T-cell (primary cell): Measurements from ENCODE around the gene PDZRN3. TPM values are rescaled to one million over a fixed set of nuclear protein-coding genes. Genes with fewer than 3 reads are reported as not detected.

Experiments
- ATAC-seq, 4 experiments: fragments of 200-7000 bp in 3 of 4; fragments of 150-1000 bp in 1 of 4; cut with Tn5 transposase; replicated peaks in 1 of 4; 1 replicate in 3 of 4; 2 replicates in 1 of 4; pipeline ENCODE4 v1.10.0; 2021; ENCODE audit warnings: moderate library complexity in 3 of 4, mild to moderate bottlenecking in 2 of 4, moderate number of reproducible peaks in 1 of 4
- CTCF ChIA-PET, 2 donors: fragments of 300-600 bp; sonication (Branson Sonifier 250); formaldehyde crosslinking; loops; one replicate each; lab custom pipeline; 2022; ENCODE audit warnings: antibody characterized with exemption in 2 of 2; lab: Charles Lee
- POLR2A ChIA-PET, 2 donors: fragments of 300-600 bp; sonication (Branson Sonifier 250); formaldehyde crosslinking; loops; one replicate each; lab custom pipeline; 2022; ENCODE audit warnings: antibody characterized with exemption in 2 of 2; lab: Charles Lee
- DNase-seq, 35 experiments: peaks; one replicate each; pipeline versions ENCODE4 v3.0.0 to v3.0.0-alpha.2; 2013 to 2023
- H3K27ac ChIP-seq: one replicate; pipeline ENCODE4 v1.5.1; 2013; ENCODE audit warnings: low read length
- H3K27me3 ChIP-seq, 2 experiments: replicated peaks in 1 of 2; 1 replicate in 1 of 2; 2 replicates in 1 of 2; pipeline versions ENCODE4 v1.6.1 to v1.7.0; 2013; ENCODE audit warnings: low read length in 1 of 2, mixed read lengths in 1 of 2; ENCODE audit not compliant: control insufficient read depth in 2 of 2, insufficient read depth in 2 of 2; ENCODE audit errors: extremely low read depth in 1 of 2
- H3K36me3 ChIP-seq, 2 donors: 1 replicate in 1 of 2; 2 replicates in 1 of 2; pipeline versions ENCODE4 v1.6.1 to v1.7.0; 2013; ENCODE audit warnings: low read length in 1 of 2; ENCODE audit not compliant: control insufficient read depth in 2 of 2, insufficient read depth in 1 of 2; ENCODE audit errors: extremely low read depth in 1 of 2
- H3K4me1 ChIP-seq, 2 experiments: 1 replicate in 1 of 2; 2 replicates in 1 of 2; pipeline versions ENCODE4 v1.6.1 to v1.7.0; 2013; ENCODE audit warnings: low read length in 2 of 2, mixed read lengths in 1 of 2; ENCODE audit not compliant: insufficient read depth in 2 of 2, control insufficient read depth in 1 of 2; ENCODE audit errors: extremely low read depth in 1 of 2
- H3K4me3 ChIP-seq, 2 donors: 1 replicate in 1 of 2; 2 replicates in 1 of 2; pipeline versions ENCODE4 v1.5.1 to v1.7.0; 2013; ENCODE audit warnings: mild to moderate bottlenecking in 2 of 2, low read length in 1 of 2, moderate library complexity in 1 of 2; ENCODE audit not compliant: control insufficient read depth in 1 of 2; ENCODE audit errors: extremely low read depth in 1 of 2
- H3K9me3 ChIP-seq: 2 replicates; pipeline ENCODE4 v1.7.0; 2013
- H3K27ac Mint-ChIP-seq, 2 donors: one replicate each; pipeline ENCODE4 v1.8.0; 2020 to 2021; ENCODE audit warnings: mild to moderate bottlenecking in 2 of 2, mixed read lengths in 2 of 2
- H3K27me3 Mint-ChIP-seq, 2 donors: one replicate each; pipeline ENCODE4 v1.8.0; 2021 to 2022; ENCODE audit warnings: mixed read lengths in 2 of 2
- H3K36me3 Mint-ChIP-seq: one replicate; pipeline ENCODE4 v1.8.0; 2021; ENCODE audit warnings: mixed read lengths
- H3K4me1 Mint-ChIP-seq, 3 donors: one replicate each; pipeline ENCODE4 v1.8.0; 2020 to 2022; ENCODE audit warnings: mixed read lengths in 3 of 3, mild to moderate bottlenecking in 1 of 3
- H3K4me3 Mint-ChIP-seq, 3 donors: one replicate each; pipeline ENCODE4 v1.8.0; 2020 to 2022; ENCODE audit warnings: mild to moderate bottlenecking in 3 of 3, mixed read lengths in 3 of 3, moderate library complexity in 3 of 3
- H3K9me3 Mint-ChIP-seq, 3 donors: one replicate each; pipeline ENCODE4 v1.8.0; 2020 to 2022; ENCODE audit warnings: mixed read lengths in 3 of 3
- WGBS: methylation state at CpG from one replicate; pipeline ENCODE4 v1.1.5; 2013; ENCODE audit warnings: missing lambda C conversion rate; ENCODE audit not compliant: insufficient coverage; 5-methylcytosine and 5-hydroxymethylcytosine counted together
- total RNA-seq, 35 experiments: library from RNA in 6 of 35; stranded (reverse) in 6 of 35; fragments of 120-200 nt in 1 of 35; gene quantifications; one replicate each; pipeline versions ENCODE4 v1.2.1 to v1.2.4 and lab custom pipeline; 2013 to 2026

The PDZRN3 gene
- total RNA-seq, 5 donors from 2014 or later (not counting 1 experiment from before 2014, with no cell fraction given), result 0.16 to 0.73 (median 0.18) TPM; not detected in 2

- no peak overlapping the region for H3K4me3 ChIP-seq
- no peaks in the 10 kb centered on the region for H3K9me3 ChIP-seq
- 52% methylated on average over 2 of the region's 7 CpGs for WGBS
- H3K27ac ChIP-seq, result no peak overlapping the region
- no peak for DNase-seq
- no peaks in the 10 kb centered on the region for H3K4me1 ChIP-seq
- ATAC-seq, result no peak
- H3K36me3 ChIP-seq, result no peaks in the 10 kb centered on the region
- Mint-ChIP-seq H3K4me3 (no peak overlapping the region), H3K27ac (no peak overlapping the region), H3K9me3 (peaks cover 0 to 3% (median 0%) of the 10 kb centered on the region in 3 donors), H3K36me3 (no peaks in the 10 kb centered on the region), H3K27me3 (peaks cover 0 to 3% of the 10 kb centered on the region in 2 donors), H3K4me1 (no peaks in the 10 kb centered on the region)
- ChIA-PET POLR2A (no interaction called here), CTCF (no interaction called here)
- H3K27me3 ChIP-seq, result no peaks in the 10 kb centered on the region
These were observed 74.7 kb downstream of the PDZRN3 start for GRCh38 chr3:73550032-73550431.

GRCh38 chr3:73549051-73549600 lies 75.6 kb downstream of the PDZRN3 start:
- no peaks in the 10 kb centered on the region for H3K27me3 ChIP-seq
- H3K27me3 Mint-ChIP-seq, result peaks cover 0 to 3% of the 10 kb centered on the region in 2 donors
- H3K36me3 Mint-ChIP-seq, result no peaks in the 10 kb centered on the region
- no peak overlapping the region for H3K27ac ChIP-seq
- H3K4me3 Mint-ChIP-seq, result no peak overlapping the region
- 63% methylated on average over 3 of the region's 9 CpGs for WGBS
- no peaks in the 10 kb centered on the region for H3K4me1 Mint-ChIP-seq
- ChIA-PET POLR2A (no interaction called here), CTCF (no interaction called here)
- no peak for ATAC-seq
- no peak overlapping the region for H3K27ac Mint-ChIP-seq
- H3K4me3 ChIP-seq, result no peak overlapping the region
- H3K36me3 ChIP-seq, result no peaks in the 10 kb centered on the region
- no peak for DNase-seq
- no peaks in the 10 kb centered on the region for H3K4me1 ChIP-seq
- H3K9me3 ChIP-seq, result no peaks in the 10 kb centered on the region
- peaks cover 0 to 3% (median 0%) of the 10 kb centered on the region in 3 donors for H3K9me3 Mint-ChIP-seq

- Mint-ChIP-seq H3K27me3 (peaks cover 0 to 3% of the 10 kb centered on the region in 2 donors), H3K36me3 (no peaks in the 10 kb centered on the region), H3K4me3 (no peak overlapping the region), H3K27ac (no peak overlapping the region), H3K4me1 (no peaks in the 10 kb centered on the region), H3K9me3 (peaks cover 0 to 3% (median 0%) of the 10 kb centered on the region in 3 donors)
- Histone ChIP-seq H3K36me3 (no peaks in the 10 kb centered on the region), H3K9me3 (no peaks in the 10 kb centered on the region), H3K27ac (no peak overlapping the region), H3K27me3 (no peaks in the 10 kb centered on the region), H3K4me1 (no peaks in the 10 kb centered on the region), H3K4me3 (no peak overlapping the region)
- CTCF ChIA-PET, result no interaction called here
- POLR2A ChIA-PET, result no interaction called here
- no peak for DNase-seq
- no peak for ATAC-seq
- 83% methylated on average over 2 of the region's 3 CpGs for WGBS
These were observed 76.3 kb downstream of the PDZRN3 start for GRCh38 chr3:73548436-73548835.

GRCh38 chr3:73547427-73548248 lies 77.1 kb downstream of the PDZRN3 start:
- CTCF ChIA-PET, result interaction anchor here in 1 of 2 donors (0.6 kb wide), 1 partner anchor 40 kb away, joined by 3 read pairs; no protein-coding TSS in a partner anchor
- no peaks in the 10 kb centered on the region for H3K36me3 Mint-ChIP-seq
- no peaks in the 10 kb centered on the region for H3K9me3 ChIP-seq

GRCh38 chr3:73546961-73547360 lies 77.8 kb downstream of the PDZRN3 start:
- WGBS, result 57% methylated on average over 2 of the region's 3 CpGs
- CTCF ChIA-PET, result interaction anchor here in 1 of 2 donors (0.6 kb wide), 1 partner anchor 39 kb away, joined by 3 read pairs; no protein-coding TSS in a partner anchor

More at GRCh38 chr3:73547427-73548248, 77.1 kb downstream of the PDZRN3 start:
- Mint-ChIP-seq H3K4me3 (no peak overlapping the region), H3K9me3 (peaks cover 0 to under 1% (median 0%) of the 10 kb centered on the region in 3 donors), H3K27ac (no peak overlapping the region), H3K4me1 (no peaks in the 10 kb centered on the region), H3K27me3 (peaks cover 3% of the 10 kb centered on the region in 2 donors)
- H3K27ac ChIP-seq, result no peak overlapping the region
- POLR2A ChIA-PET, result no interaction called here
- no peaks in the 10 kb centered on the region for H3K27me3 ChIP-seq
- H3K36me3 ChIP-seq, result no peaks in the 10 kb centered on the region
- ATAC-seq, result no peak
- H3K4me3 ChIP-seq, result no peak overlapping the region
- no peaks in the 10 kb centered on the region for H3K4me1 ChIP-seq
- WGBS, result 86% methylated on average over 4 of the region's 11 CpGs
- no peak for DNase-seq

GRCh38 chr3:73543412-73543811 lies 81.3 kb downstream of the PDZRN3 start:
- no peaks in the 10 kb centered on the region for H3K9me3 ChIP-seq
- peaks cover 3 to 7% of the 10 kb centered on the region in 2 donors for H3K27me3 Mint-ChIP-seq
- POLR2A ChIA-PET, result no interaction called here
- CTCF ChIA-PET, result no interaction called here
- no peaks in the 10 kb centered on the region for H3K36me3 Mint-ChIP-seq
- no peak for DNase-seq
- no peak overlapping the region for H3K27ac Mint-ChIP-seq
- no peak overlapping the region for H3K4me3 ChIP-seq
- H3K27me3 ChIP-seq, result no peaks in the 10 kb centered on the region
- H3K4me1 Mint-ChIP-seq, result no peaks in the 10 kb centered on the region
- ATAC-seq, result no peak
- no peaks in the 10 kb centered on the region for H3K36me3 ChIP-seq
- no peak overlapping the region for H3K4me3 Mint-ChIP-seq
- H3K4me1 ChIP-seq, result no peaks in the 10 kb centered on the region
- no peak overlapping the region for H3K27ac ChIP-seq
- WGBS, result 75% methylated on average over 1 of the region's 3 CpGs
- H3K9me3 Mint-ChIP-seq, result peaks cover 0 to 3% (median 0%) of the 10 kb centered on the region in 3 donors

More at GRCh38 chr3:73546961-73547360, 77.8 kb downstream of the PDZRN3 start:
- DNase-seq (no peak), ATAC-seq (no peak)
- no peaks in the 10 kb centered on the region for H3K4me1 Mint-ChIP-seq
- no peak overlapping the region for H3K27ac Mint-ChIP-seq
- no peak overlapping the region for H3K4me3 ChIP-seq
- no peaks in the 10 kb centered on the region for H3K9me3 Mint-ChIP-seq
- POLR2A ChIA-PET, result no interaction called here
- no peaks in the 10 kb centered on the region for H3K9me3 ChIP-seq
- H3K36me3 ChIP-seq, result no peaks in the 10 kb centered on the region
- H3K27me3 ChIP-seq, result no peaks in the 10 kb centered on the region
- H3K36me3 Mint-ChIP-seq, result no peaks in the 10 kb centered on the region
- peaks cover 3 to 5% of the 10 kb centered on the region in 2 donors for H3K27me3 Mint-ChIP-seq
- no peak overlapping the region for H3K27ac ChIP-seq
- no peaks in the 10 kb centered on the region for H3K4me1 ChIP-seq
- H3K4me3 Mint-ChIP-seq, result no peak overlapping the region
